Aorta (tissue), 5 donors: ENCODE measurements around the gene CDH23. TPM values are rescaled to one million over a fixed set of nuclear protein-coding genes. Genes with fewer than 3 reads are reported as not detected.

Experiments used
- ATAC-seq: fragments of 200-7000 bp; cut with Tn5 transposase; one replicate; pipeline ENCODE4 v1.9.1; 2022; ENCODE audit warnings: moderate library complexity; ENCODE audit not compliant: low FRiP score
- DNase-seq, 2 donors: peaks; one replicate each; pipeline ENCODE4 v3.0.0-alpha.2; 2020
- H3K27ac ChIP-seq, 2 donors: one replicate each; pipeline ENCODE4 v1.5.1; 2013; ENCODE audit warnings: low read length in 2 of 2, mild to moderate bottlenecking in 2 of 2, moderate library complexity in 2 of 2, control low read depth in 1 of 2, inconsistent platforms in 1 of 2, low read depth in 1 of 2
- H3K27me3 ChIP-seq, 2 donors: one replicate each; pipeline ENCODE4 v1.6.1; 2013; ENCODE audit warnings: control low read depth in 1 of 2, low read length in 1 of 2, mild to moderate bottlenecking in 1 of 2, moderate library complexity in 1 of 2; ENCODE audit not compliant: insufficient read depth in 2 of 2, control insufficient read depth in 1 of 2
- H3K36me3 ChIP-seq, 2 donors: one replicate each; pipeline ENCODE4 v1.6.1; 2013; ENCODE audit warnings: control low read depth in 1 of 2, low read length in 1 of 2, mild to moderate bottlenecking in 1 of 2; ENCODE audit not compliant: insufficient read depth in 2 of 2, control insufficient read depth in 1 of 2
- H3K4me1 ChIP-seq, 2 donors: one replicate each; pipeline ENCODE4 v1.6.1; 2013; ENCODE audit warnings: low read length in 2 of 2, control low read depth in 1 of 2, mild to moderate bottlenecking in 1 of 2, moderate library complexity in 1 of 2; ENCODE audit not compliant: insufficient read depth in 2 of 2, control insufficient read depth in 1 of 2
- H3K4me3 ChIP-seq, 2 donors: one replicate each; pipeline ENCODE4 v1.5.1; 2013; ENCODE audit warnings: low read length in 2 of 2, control low read depth in 1 of 2, mild to moderate bottlenecking in 1 of 2
- H3K9me3 ChIP-seq: one replicate; pipeline ENCODE4 v1.6.1; 2013; ENCODE audit warnings: mild to moderate bottlenecking, low read length; ENCODE audit not compliant: control insufficient read depth
- WGBS, 2 donors: extraction: QIAGEN DNeasy Blood & Tissue Kit; methylation state at CpG; one replicate each; pipeline ENCODE4 v1.1.7; 2013; 5-methylcytosine and 5-hydroxymethylcytosine counted together
- intact Hi-C, 2 donors: fragments of 100-400 bp; cut with DNase I; formaldehyde crosslinking; loops; one replicate each; pipeline versions ENCODE4 v1.14.2 to v1.15.0; 2022
- polyA plus RNA-seq, 2 donors: library from polyadenylated mRNA; stranded (reverse); fragments of 200-250 nt; gene quantifications; one replicate each; pipeline ENCODE4 v1.2.3, GENCODE V29; 2013
- total RNA-seq, 2 donors: library from RNA; stranded (reverse); fragmentation: NEBNext Ultra II Directional; extraction: Animal tissue kit (Norgen Biotek cat#: 25700); gene quantifications; one replicate each; pipeline ENCODE4 v1.2.1, GENCODE V29; 2021
- donor health status: healthy with polysubstance abuse.
- donor health status: Bipolar disorder and iron deficiency.
- donor health status: DM: no; HTN: no; CAD: no.
- donor health status: DM: no; HTN: no; CAD: no.
- donor health status: DM: yes; HTN: yes; CAD: no.

The CDH23 gene
- total and polyA plus RNA-seq, 4 donors, result 0.50 to 16.6 (median 7.3) TPM

GRCh38 chr10:71582019-71582418, 185.3 kb downstream of the CDH23 start:
- Histone ChIP-seq H3K27me3 (no peaks in the 10 kb centered on the region), H3K4me1 (no peaks in the 10 kb centered on the region), H3K4me3 (no peak overlapping the region), H3K9me3 (no peaks in the 10 kb centered on the region), H3K36me3 (no peaks in the 10 kb centered on the region), H3K27ac (no peak overlapping the region)
- 37 to 39% methylated on average over 3 of the region's 3 CpGs for WGBS, 2 donors
- ATAC-seq (no peak), DNase-seq (no peak)
- intact Hi-C loops, result no loop called here

DNA sequence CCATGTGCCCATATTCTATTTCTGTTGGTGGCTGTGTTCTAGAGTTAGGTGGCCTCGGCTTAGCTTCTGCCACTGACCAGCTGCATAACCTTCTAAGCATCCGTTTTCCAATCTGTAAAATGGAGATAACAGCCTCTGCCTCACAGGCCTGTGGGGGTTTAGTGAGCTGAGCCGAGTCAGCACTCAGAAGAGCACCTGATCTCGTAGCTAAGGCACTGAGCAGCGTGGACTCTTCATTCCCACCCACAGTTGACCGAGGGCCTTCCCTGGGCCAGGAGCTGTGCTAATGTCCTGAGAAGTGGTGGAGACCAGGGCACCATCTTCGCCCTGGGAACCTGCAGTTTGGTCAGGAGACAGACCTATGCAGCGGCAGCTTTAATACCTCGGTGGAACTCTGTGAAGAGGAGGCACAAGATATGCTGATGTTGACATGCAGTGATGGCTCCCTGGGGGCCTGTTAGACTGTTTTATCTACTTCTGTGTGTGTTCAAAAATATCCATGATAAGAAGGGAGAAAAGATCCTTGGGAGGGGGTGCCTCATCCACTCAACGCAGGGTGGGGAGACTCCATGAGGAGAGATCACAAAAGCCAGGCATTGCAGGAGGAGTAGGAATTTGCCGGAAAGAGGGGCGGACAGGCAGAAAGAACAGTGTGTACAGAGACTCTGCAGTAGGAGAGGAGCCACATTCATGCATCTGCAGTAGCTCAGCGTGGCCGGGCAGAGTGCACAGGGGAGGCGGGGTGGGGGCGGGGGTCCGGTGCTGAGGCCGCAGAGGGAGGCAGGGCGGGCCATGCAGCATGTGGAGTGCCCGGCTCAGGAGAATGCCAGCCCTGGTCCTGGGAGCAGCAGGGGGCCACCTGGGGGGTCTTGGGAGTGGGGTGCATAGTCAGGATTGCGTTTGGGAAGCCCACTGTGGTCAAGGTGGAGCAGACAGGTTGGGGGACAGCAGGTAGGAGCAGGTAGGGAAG, 186.1 kb downstream of the CDH23 start:
- ATAC-seq (no peak), DNase-seq (peak in 1 of 2 donors; percentile 52)
- no peaks in the 10 kb centered on the region for H3K27me3 ChIP-seq
- no peaks in the 10 kb centered on the region for H3K36me3 ChIP-seq
- 70% methylated on average over 21 of the region's 21 CpGs for WGBS, 2 donors
- H3K27ac ChIP-seq, result no peak overlapping the region
- H3K9me3 ChIP-seq, result no peaks in the 10 kb centered on the region
- H3K4me1 ChIP-seq, result no peaks in the 10 kb centered on the region
- H3K4me3 ChIP-seq, result no peak overlapping the region
- intact Hi-C loops, result no loop called here

DNA sequence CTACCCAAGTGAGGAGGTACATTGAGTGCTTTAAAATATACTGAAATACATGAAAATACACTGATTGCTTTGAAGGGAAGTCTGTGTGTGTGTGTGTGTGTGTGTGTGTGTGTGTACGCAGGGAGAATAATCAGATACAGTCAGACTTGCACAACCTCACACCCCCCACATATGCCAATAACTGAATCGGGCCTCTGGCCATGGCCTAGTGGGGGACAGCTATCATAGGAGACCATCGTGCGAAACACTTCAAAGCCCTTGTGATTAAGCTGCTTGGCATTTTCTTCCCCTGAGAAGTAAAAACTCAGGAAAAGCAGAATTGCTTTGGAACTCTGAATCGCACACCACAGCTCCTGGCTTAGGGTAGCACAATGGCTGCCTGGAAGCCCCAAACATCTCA, 187.7 kb downstream of the CDH23 start:
- H3K4me1 ChIP-seq, result no peaks in the 10 kb centered on the region
- no peaks in the 10 kb centered on the region for H3K36me3 ChIP-seq
- no peaks in the 10 kb centered on the region for H3K27me3 ChIP-seq
- H3K9me3 ChIP-seq, result no peaks in the 10 kb centered on the region
- 70 to 79% methylated on average over 5 of the region's 5 CpGs for WGBS, 2 donors
- DNase-seq (no peak), ATAC-seq (no peak)
- no peak overlapping the region for H3K27ac ChIP-seq
- intact Hi-C loops, result no loop called here
- H3K4me3 ChIP-seq, result no peak overlapping the region

DNA sequence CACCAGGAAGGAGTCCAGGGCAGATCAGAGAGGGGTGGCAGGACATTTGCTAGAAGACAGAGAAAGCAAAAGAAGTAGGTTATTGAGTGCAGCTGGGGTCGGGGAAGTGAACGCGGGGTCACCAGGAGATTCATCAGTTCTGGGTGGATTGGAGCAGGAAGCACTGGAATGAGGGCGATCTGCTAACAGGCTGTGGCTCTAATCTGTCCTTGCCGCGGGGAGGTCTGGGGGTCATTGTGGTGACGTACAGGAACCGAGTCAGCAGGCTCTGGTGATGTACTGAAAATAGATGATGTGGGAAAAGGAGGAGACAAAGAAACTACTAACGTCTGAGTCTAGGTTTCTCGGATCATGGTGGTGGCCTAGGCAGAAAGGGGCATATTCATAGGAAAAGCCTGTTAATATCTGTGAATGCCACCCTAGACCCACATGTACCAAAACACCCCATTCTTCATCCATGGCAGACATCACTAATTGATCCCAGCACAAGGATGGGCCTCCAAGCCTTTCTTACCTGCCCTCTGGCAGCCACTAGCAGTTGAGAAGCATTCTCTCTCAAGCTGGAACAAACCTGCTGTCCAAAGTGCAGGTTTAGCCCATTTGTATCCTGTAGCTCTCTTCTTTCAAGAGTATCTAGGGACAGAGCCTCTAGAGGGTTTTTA, 188.3 kb downstream of the CDH23 start:
- intact Hi-C loops, result no loop called here
- Histone ChIP-seq H3K36me3 (no peaks in the 10 kb centered on the region), H3K27me3 (no peaks in the 10 kb centered on the region), H3K4me1 (no peaks in the 10 kb centered on the region), H3K9me3 (no peaks in the 10 kb centered on the region), H3K27ac (no peak overlapping the region), H3K4me3 (no peak overlapping the region)
- WGBS, 2 donors, result 53 to 67% methylated on average over 10 of the region's 10 CpGs
- no peak for ATAC-seq
- DNase-seq, result no peak

DNA sequence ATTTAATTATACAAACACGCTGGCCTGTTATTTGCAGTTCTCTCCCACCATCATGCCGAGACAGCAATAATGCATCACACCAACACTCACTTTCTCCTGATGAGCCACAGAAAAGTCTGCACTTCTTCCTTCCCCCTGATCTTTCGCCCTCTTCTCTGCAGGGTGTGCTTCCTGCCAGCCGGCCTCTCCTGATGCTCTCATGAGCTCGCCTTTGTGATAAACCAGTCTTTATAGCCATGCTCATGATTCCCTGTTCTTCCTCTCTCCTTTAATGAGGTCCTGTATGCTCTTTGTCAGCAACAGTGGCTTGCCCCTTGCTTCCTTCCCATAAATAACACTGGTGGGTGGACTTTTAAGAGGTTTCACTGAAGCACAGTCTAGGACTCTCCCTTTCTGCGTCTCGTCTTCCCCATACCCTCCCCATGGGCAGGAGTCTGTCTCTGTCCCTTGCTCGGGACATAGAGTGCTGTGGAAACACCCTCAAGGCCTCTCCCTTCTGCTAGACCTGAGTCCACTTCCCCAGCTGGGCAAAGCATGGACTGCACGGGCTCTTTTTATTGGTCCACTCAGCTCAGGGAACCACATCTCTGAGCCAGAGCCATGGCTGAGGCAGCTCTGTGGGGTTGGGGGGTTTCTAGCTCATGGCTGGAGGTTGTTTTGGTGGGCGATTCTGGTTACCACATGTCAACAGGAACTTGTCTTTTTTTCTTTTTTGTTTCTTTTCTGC, 189.0 kb downstream of the CDH23 start:
- no peaks in the 10 kb centered on the region for H3K4me1 ChIP-seq
- 48 to 53% methylated on average over 10 of the region's 10 CpGs for WGBS, 2 donors
- no peaks in the 10 kb centered on the region for H3K27me3 ChIP-seq
- no peaks in the 10 kb centered on the region for H3K9me3 ChIP-seq
- intact Hi-C loops, result no loop called here
- H3K36me3 ChIP-seq, result no peaks in the 10 kb centered on the region
- no peak for ATAC-seq
- DNase-seq, result no peak
- no peak overlapping the region for H3K27ac ChIP-seq
- no peak overlapping the region for H3K4me3 ChIP-seq

- no peaks in the 10 kb centered on the region for H3K4me1 ChIP-seq
- intact Hi-C loops, result no loop called here
- H3K27ac ChIP-seq, result no peak overlapping the region
- 25 to 43% methylated on average over 8 of the region's 8 CpGs for WGBS, 2 donors
- ATAC-seq (no peak), DNase-seq (no peak)
- no peaks in the 10 kb centered on the region for H3K36me3 ChIP-seq
- no peak overlapping the region for H3K4me3 ChIP-seq
- no peaks in the 10 kb centered on the region for H3K9me3 ChIP-seq
- H3K27me3 ChIP-seq, result no peaks in the 10 kb centered on the region
Observed at GRCh38 chr10:71587941-71588573, 191.3 kb downstream of the CDH23 start.

DNA sequence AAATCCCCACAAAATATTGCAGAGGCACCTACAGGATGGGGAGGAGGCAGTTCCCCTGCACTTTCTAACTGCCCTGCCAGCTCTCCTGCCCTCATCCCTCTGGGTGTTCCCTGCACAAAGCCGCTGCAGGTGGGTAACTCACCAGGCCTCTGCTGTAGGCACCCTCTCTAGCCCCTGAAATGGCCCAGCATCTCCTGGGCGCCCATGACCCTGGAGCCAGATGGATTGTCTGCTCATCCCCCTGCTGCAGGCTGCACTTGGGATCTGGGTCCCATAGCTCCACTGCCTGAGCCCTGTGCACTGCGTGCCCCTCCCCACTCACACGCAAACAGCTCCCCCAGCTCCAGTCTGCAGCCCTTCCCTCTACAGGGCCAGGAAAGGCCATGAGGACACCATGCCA, 192.0 kb downstream of the CDH23 start:
- no peak overlapping the region for H3K4me3 ChIP-seq
- H3K36me3 ChIP-seq, result no peaks in the 10 kb centered on the region
- DNase-seq (peak in 1 of 2 donors; percentile 54), ATAC-seq (no peak)
- no peaks in the 10 kb centered on the region for H3K27me3 ChIP-seq
- no peaks in the 10 kb centered on the region for H3K9me3 ChIP-seq
- intact Hi-C loops, result no loop called here
- WGBS, 2 donors, result 73 to 75% methylated on average over 4 of the region's 4 CpGs
- H3K4me1 ChIP-seq, result no peaks in the 10 kb centered on the region
- no peak overlapping the region for H3K27ac ChIP-seq
